Ascending aorta (tissue), 2 donors: Measurements from ENCODE around the gene EFHC2. TPM values are rescaled to one million over a fixed set of nuclear protein-coding genes. Genes with fewer than 3 reads are reported as not detected.

Experiments used
- DNase-seq, 2 donors: peaks; one replicate each; pipeline ENCODE4 v3.0.0-alpha.2; 2019; ENCODE audit warnings: low spot score in 2 of 2
- H3K27ac ChIP-seq, 2 donors: fragments of 200-600 bp; sonication (generic); one replicate each; pipeline ENCODE4 v1.5.1; 2016 to 2017; ENCODE audit warnings: mild to moderate bottlenecking in 1 of 2
- H3K27me3 ChIP-seq: fragments of 200-600 bp; sonication (generic); one replicate; pipeline ENCODE4 v1.5.1; 2017
- H3K36me3 ChIP-seq, 2 donors: fragments of 200-600 bp; sonication (generic); one replicate each; pipeline ENCODE4 v1.5.1; 2016
- H3K4me1 ChIP-seq, 2 donors: fragments of 200-600 bp; sonication (generic); one replicate each; pipeline ENCODE4 v1.5.1; 2016 to 2017; ENCODE audit warnings: mild to moderate bottlenecking in 1 of 2
- H3K4me3 ChIP-seq, 2 donors: fragments of 200-600 bp; sonication (generic); one replicate each; pipeline ENCODE4 v1.5.1; 2016 to 2017; ENCODE audit warnings: mild to moderate bottlenecking in 1 of 2
- H3K9me3 ChIP-seq, 2 donors: fragments of 200-600 bp; sonication (generic); one replicate each; pipeline ENCODE4 v1.5.1; 2016
- CTCF ChIP-seq, 3 experiments: fragments of 200-600 bp in 2 of 3; fragments of 450-650 bp in 1 of 3; sonication (generic) in 2 of 3; IDR thresholded peaks; one replicate each; pipeline ENCODE4 v1.5.1; 2016 to 2019; ENCODE audit warnings: antibody characterized with exemption in 3 of 3, mild to moderate bottlenecking in 1 of 3, moderate library complexity in 1 of 3
- intact Hi-C: fragments of 100-400 bp; cut with DNase I; formaldehyde crosslinking; loops from one replicate; pipeline ENCODE4 v1.15.1; 2023
- total RNA-seq: library from RNA; depleted of rRNA; stranded (reverse); fragments of >200 nt; gene quantifications from one replicate; pipeline ENCODE4 v1.1.0, GENCODE V29; 2016

EFHC2 gene
- total RNA-seq, 1 donor from 2014 or later: not detected

GRCh38 chrX:44310227-44310626 lies 33.2 kb downstream of the EFHC2 start:
- Histone ChIP-seq H3K9me3 (no peaks in the 10 kb centered on the region), H3K4me3 (no peak overlapping the region), H3K27ac (no peak overlapping the region), H3K27me3 (no peaks in the 10 kb centered on the region), H3K4me1 (no peaks in the 10 kb centered on the region), H3K36me3 (no peaks in the 10 kb centered on the region)
- intact Hi-C loops: no loop called here
- no peak for DNase-seq
- TF ChIP-seq CTCF (IDR thresholded peaks at IDR 0.05): no peak

- Histone ChIP-seq H3K4me1 (no peaks in the 10 kb centered on the region), H3K9me3 (no peaks in the 10 kb centered on the region), H3K36me3 (no peaks in the 10 kb centered on the region), H3K27ac (no peak overlapping the region), H3K27me3 (no peaks in the 10 kb centered on the region), H3K4me3 (no peak overlapping the region)
- intact Hi-C loops: no loop called here
- DNase-seq: no peak
- no peak for TF ChIP-seq CTCF (IDR thresholded peaks at IDR 0.05)
These were observed 34.6 kb downstream of the EFHC2 start for GRCh38 chrX:44308869-44309268.

- no peak overlapping the region for H3K27ac ChIP-seq
- no peaks in the 10 kb centered on the region for H3K36me3 ChIP-seq
- intact Hi-C loops: no loop called here
- no peak for TF ChIP-seq CTCF (IDR thresholded peaks at IDR 0.05)
- no peak for DNase-seq
- H3K27me3 ChIP-seq: no peaks in the 10 kb centered on the region
- no peak overlapping the region for H3K4me3 ChIP-seq
- H3K9me3 ChIP-seq: no peaks in the 10 kb centered on the region
- no peaks in the 10 kb centered on the region for H3K4me1 ChIP-seq
These were observed 37.1 kb downstream of the EFHC2 start for GRCh38 chrX:44306356-44306755.

GRCh38 chrX:44305921-44306320 lies 37.6 kb downstream of the EFHC2 start:
- Histone ChIP-seq H3K27me3 (no peaks in the 10 kb centered on the region), H3K27ac (no peak overlapping the region), H3K4me1 (no peaks in the 10 kb centered on the region), H3K36me3 (no peaks in the 10 kb centered on the region), H3K9me3 (no peaks in the 10 kb centered on the region), H3K4me3 (no peak overlapping the region)
- no peak for DNase-seq
- intact Hi-C loops: no loop called here
- no peak for TF ChIP-seq CTCF (IDR thresholded peaks at IDR 0.05)

- H3K9me3 ChIP-seq: no peaks in the 10 kb centered on the region
- no peak for DNase-seq
- TF ChIP-seq CTCF (IDR thresholded peaks at IDR 0.05): no peak
- no peaks in the 10 kb centered on the region for H3K36me3 ChIP-seq
- H3K27ac ChIP-seq: no peak overlapping the region
- H3K4me1 ChIP-seq: no peaks in the 10 kb centered on the region
- H3K4me3 ChIP-seq: no peak overlapping the region
- H3K27me3 ChIP-seq: no peaks in the 10 kb centered on the region
- intact Hi-C loops: no loop called here
These were observed 40.4 kb downstream of the EFHC2 start for GRCh38 chrX:44303119-44303518.

- Histone ChIP-seq H3K9me3 (no peaks in the 10 kb centered on the region), H3K27me3 (no peaks in the 10 kb centered on the region), H3K27ac (no peak overlapping the region), H3K36me3 (no peaks in the 10 kb centered on the region), H3K4me3 (no peak overlapping the region), H3K4me1 (no peaks in the 10 kb centered on the region)
- intact Hi-C loops: no loop called here
- DNase-seq: no peak
- no peak for TF ChIP-seq CTCF (IDR thresholded peaks at IDR 0.05)
These were observed 44.3 kb downstream of the EFHC2 start for GRCh38 chrX:44299177-44299576.
